ENCODE data around the gene AVPR2.

AVPR2 gene

GRCh38 chrX:153932220-153932915 lies 27.9 kb downstream of the AVPR2 start:
- DNase-seq (ENCODE audit: low read depth, low spot score), result no peak
- Histone ChIP-seq H3K36me3 (ENCODE audit: control insufficient read depth, insufficient read depth, low read length) (peaks cover 14% of the 10 kb centered on the region), H3K27me3 (ENCODE audit: control insufficient read depth, insufficient read depth, low read length) (no peaks in the 10 kb centered on the region), H3K4me1 (ENCODE audit: control insufficient read depth, insufficient read depth, low read length) (no peaks in the 10 kb centered on the region), H3K27ac (ENCODE audit: low read length) (no peak overlapping the region), H3K9me3 (ENCODE audit: control insufficient read depth, insufficient read depth, low read length) (no peaks in the 10 kb centered on the region), H3K4me3 (ENCODE audit: low read length) (no peak overlapping the region)
- no CpG with 5 or more reads among the region's 13 CpGs for WGBS (ENCODE audit: insufficient coverage, insufficient read length)

- WGBS (ENCODE audit: insufficient coverage, insufficient read length), result no CpG with 5 or more reads among the region's 7 CpGs
- H3K27ac ChIP-seq (ENCODE audit: low read length), result no peak overlapping the region
Observed at GRCh38 chrX:153933748-153934147, 29.3 kb downstream of the AVPR2 start.

GRCh38 chrX:153934148-153934761 lies 29.8 kb downstream of the AVPR2 start:
- peak overlapping the region; percentile 100 for H3K4me3 ChIP-seq (ENCODE audit: low read length)
- no peak for DNase-seq (ENCODE audit: low read depth, low spot score)
- no CpG with 5 or more reads among the region's 33 CpGs for WGBS (ENCODE audit: insufficient coverage, insufficient read length)
- H3K4me1 ChIP-seq (ENCODE audit: control insufficient read depth, insufficient read depth, low read length), result no peaks in the 10 kb centered on the region
- no peaks in the 10 kb centered on the region for H3K27me3 ChIP-seq (ENCODE audit: control insufficient read depth, insufficient read depth, low read length)
- H3K9me3 ChIP-seq (ENCODE audit: control insufficient read depth, insufficient read depth, low read length), result no peaks in the 10 kb centered on the region
- no peak overlapping the region for H3K27ac ChIP-seq (ENCODE audit: low read length)
- peaks cover 14% of the 10 kb centered on the region for H3K36me3 ChIP-seq (ENCODE audit: control insufficient read depth, insufficient read depth, low read length)

More at GRCh38 chrX:153933748-153934147, 29.3 kb downstream of the AVPR2 start:
- peak overlapping the region; percentile 100; the same call in 1 of the 2 replicates for H3K4me3 ChIP-seq (ENCODE audit: low read length)
- DNase-seq (ENCODE audit: low read depth, low spot score), result no peak
- no peaks in the 10 kb centered on the region for H3K4me1 ChIP-seq (ENCODE audit: control insufficient read depth, insufficient read depth, low read length)
- H3K36me3 ChIP-seq (ENCODE audit: control insufficient read depth, insufficient read depth, low read length), result peaks cover 14% of the 10 kb centered on the region
- H3K27me3 ChIP-seq (ENCODE audit: control insufficient read depth, insufficient read depth, low read length), result no peaks in the 10 kb centered on the region
- H3K9me3 ChIP-seq (ENCODE audit: control insufficient read depth, insufficient read depth, low read length), result no peaks in the 10 kb centered on the region

- no CpG with 5 or more reads among the region's 87 CpGs for WGBS (ENCODE audit: insufficient coverage, insufficient read length)
- H3K4me1 ChIP-seq (ENCODE audit: control insufficient read depth, insufficient read depth, low read length), result no peaks in the 10 kb centered on the region
- H3K9me3 ChIP-seq (ENCODE audit: control insufficient read depth, insufficient read depth, low read length), result no peaks in the 10 kb centered on the region
- DNase-seq (ENCODE audit: low read depth, low spot score), result no peak
- peak within 1 kb of the TSS; percentile 100 for H3K4me3 ChIP-seq (ENCODE audit: low read length)
- H3K27ac ChIP-seq (ENCODE audit: low read length), result no peak within 1 kb of the TSS
- H3K27me3 ChIP-seq (ENCODE audit: control insufficient read depth, insufficient read depth, low read length), result no peaks in the 10 kb centered on the region
- H3K36me3 ChIP-seq (ENCODE audit: control insufficient read depth, insufficient read depth, low read length), result peaks cover 14% of the 10 kb centered on the region
Observed at GRCh38 chrX:153934762-153935325, 30.4 kb downstream of the AVPR2 start, which contains the start of gene NAA10. NAA10 (minus strand) TSS chrX:153935037; CDS start chrX:153934904, 133 bp downstream.

- H3K27ac ChIP-seq (ENCODE audit: low read length), result no peak overlapping the region
- peak overlapping the region; percentile 100; the same call in 1 of the 2 replicates for H3K4me3 ChIP-seq (ENCODE audit: low read length)
- peaks cover 2% of the 10 kb centered on the region; the same call in 1 of the 2 replicates for H3K4me1 ChIP-seq (ENCODE audit: control insufficient read depth, insufficient read depth, low read length)
- no peaks in the 10 kb centered on the region for H3K9me3 ChIP-seq (ENCODE audit: control insufficient read depth, insufficient read depth, low read length)
- no peak for DNase-seq (ENCODE audit: low read depth, low spot score)
- WGBS (ENCODE audit: insufficient coverage, insufficient read length), result no CpG with 5 or more reads among the region's 32 CpGs
- H3K27me3 ChIP-seq (ENCODE audit: control insufficient read depth, insufficient read depth, low read length), result no peaks in the 10 kb centered on the region
- H3K36me3 ChIP-seq (ENCODE audit: control insufficient read depth, insufficient read depth, low read length), result peaks cover 11% of the 10 kb centered on the region
Observed at GRCh38 chrX:153935326-153935851, 30.9 kb downstream of the AVPR2 start.

GRCh38 chrX:153937056-153937455 lies 32.6 kb downstream of the AVPR2 start:
- no peaks in the 10 kb centered on the region for H3K27me3 ChIP-seq (ENCODE audit: control insufficient read depth, insufficient read depth, low read length)
- DNase-seq (ENCODE audit: low read depth, low spot score), result no peak

GRCh38 chrX:153938226-153938786 lies 33.8 kb downstream of the AVPR2 start:
- H3K4me3 ChIP-seq (ENCODE audit: low read length), result no peak overlapping the region
- no peaks in the 10 kb centered on the region for H3K36me3 ChIP-seq (ENCODE audit: control insufficient read depth, insufficient read depth, low read length)
- no peak for DNase-seq (ENCODE audit: low read depth, low spot score)
- no peak overlapping the region for H3K27ac ChIP-seq (ENCODE audit: low read length)
- H3K9me3 ChIP-seq (ENCODE audit: control insufficient read depth, insufficient read depth, low read length), result no peaks in the 10 kb centered on the region
- H3K4me1 ChIP-seq (ENCODE audit: control insufficient read depth, insufficient read depth, low read length), result peaks cover 2% of the 10 kb centered on the region; the same call in 1 of the 2 replicates
- WGBS (ENCODE audit: insufficient coverage, insufficient read length), result no CpG with 5 or more reads among the region's 10 CpGs
- no peaks in the 10 kb centered on the region for H3K27me3 ChIP-seq (ENCODE audit: control insufficient read depth, insufficient read depth, low read length)

More at GRCh38 chrX:153937056-153937455, 32.6 kb downstream of the AVPR2 start:
- WGBS (ENCODE audit: insufficient coverage, insufficient read length), result no CpG with 5 or more reads among the region's 3 CpGs
- Histone ChIP-seq H3K36me3 (ENCODE audit: control insufficient read depth, insufficient read depth, low read length) (no peaks in the 10 kb centered on the region; the same call in 1 of the 2 replicates), H3K9me3 (ENCODE audit: control insufficient read depth, insufficient read depth, low read length) (no peaks in the 10 kb centered on the region), H3K4me3 (ENCODE audit: low read length) (no peak overlapping the region), H3K27ac (ENCODE audit: low read length) (no peak overlapping the region), H3K4me1 (ENCODE audit: control insufficient read depth, insufficient read depth, low read length) (peaks cover 2% of the 10 kb centered on the region; the same call in 1 of the 2 replicates)

- H3K27ac ChIP-seq (ENCODE audit: low read length), result no peak overlapping the region
- H3K4me1 ChIP-seq (ENCODE audit: control insufficient read depth, insufficient read depth, low read length), result peaks cover 8% of the 10 kb centered on the region; the same call in 1 of the 2 replicates
- DNase-seq (ENCODE audit: low read depth, low spot score), result no peak
Observed at GRCh38 chrX:153939573-153939972, 35.1 kb downstream of the AVPR2 start.

GRCh38 chrX:153941336-153942252 lies 37.1 kb downstream of the AVPR2 start:
- Histone ChIP-seq H3K27me3 (ENCODE audit: control insufficient read depth, insufficient read depth, low read length) (no peaks in the 10 kb centered on the region), H3K27ac (ENCODE audit: low read length) (no peak overlapping the region), H3K36me3 (ENCODE audit: control insufficient read depth, insufficient read depth, low read length) (no peaks in the 10 kb centered on the region), H3K4me1 (ENCODE audit: control insufficient read depth, insufficient read depth, low read length) (peaks cover 8% of the 10 kb centered on the region; the same call in 1 of the 2 replicates), H3K9me3 (ENCODE audit: control insufficient read depth, insufficient read depth, low read length) (no peaks in the 10 kb centered on the region), H3K4me3 (ENCODE audit: low read length) (no peak overlapping the region)
- no peak for DNase-seq (ENCODE audit: low read depth, low spot score)
- WGBS (ENCODE audit: insufficient coverage, insufficient read length), result no CpG with 5 or more reads among the region's 23 CpGs

More at GRCh38 chrX:153939573-153939972, 35.1 kb downstream of the AVPR2 start:
- Histone ChIP-seq H3K9me3 (ENCODE audit: control insufficient read depth, insufficient read depth, low read length) (no peaks in the 10 kb centered on the region), H3K4me3 (ENCODE audit: low read length) (no peak overlapping the region), H3K36me3 (ENCODE audit: control insufficient read depth, insufficient read depth, low read length) (no peaks in the 10 kb centered on the region), H3K27me3 (ENCODE audit: control insufficient read depth, insufficient read depth, low read length) (no peaks in the 10 kb centered on the region)
- no CpG with 5 or more reads among the region's 7 CpGs for WGBS (ENCODE audit: insufficient coverage, insufficient read length)
